EL (cell line): Measurements from ENCODE around the gene IRX1.

Experiments
- DNase-seq: peaks from one replicate; pipeline ENCODE4 v3.0.0-alpha.2; 2016

IRX1 gene

DNA sequence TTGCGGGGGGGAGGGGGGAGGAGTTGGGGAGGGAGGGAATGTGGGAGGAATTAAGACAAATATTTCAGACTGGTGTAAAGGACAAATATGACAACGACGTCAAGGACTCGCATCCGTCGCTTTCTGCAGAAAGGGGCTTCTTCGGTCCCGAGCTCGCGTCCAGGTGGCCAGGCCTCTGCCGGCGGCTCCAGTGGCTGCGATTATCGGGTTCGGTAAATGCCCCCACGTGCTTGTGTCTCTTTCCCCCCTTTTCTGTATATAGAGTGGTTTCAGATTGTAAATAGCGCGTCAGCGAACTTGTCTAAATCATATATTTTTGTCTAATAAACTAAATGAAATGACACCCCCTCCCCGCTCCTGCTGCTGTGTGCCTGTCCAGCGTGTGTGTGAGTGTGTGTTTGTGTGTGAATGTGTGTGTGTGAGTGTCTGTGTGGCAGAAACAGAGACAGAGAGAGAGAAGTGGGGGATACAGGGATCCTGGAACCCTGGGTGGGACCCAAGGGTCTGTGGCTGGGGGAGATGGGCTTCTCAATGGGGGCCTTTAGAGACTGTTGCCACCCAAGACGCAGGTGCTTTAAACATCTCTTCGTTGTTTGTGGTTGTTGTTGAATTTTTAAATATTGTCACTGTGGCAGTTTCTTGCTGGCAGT is 5.6 kb downstream of the IRX1 start:
- no peak for DNase-seq

DNA sequence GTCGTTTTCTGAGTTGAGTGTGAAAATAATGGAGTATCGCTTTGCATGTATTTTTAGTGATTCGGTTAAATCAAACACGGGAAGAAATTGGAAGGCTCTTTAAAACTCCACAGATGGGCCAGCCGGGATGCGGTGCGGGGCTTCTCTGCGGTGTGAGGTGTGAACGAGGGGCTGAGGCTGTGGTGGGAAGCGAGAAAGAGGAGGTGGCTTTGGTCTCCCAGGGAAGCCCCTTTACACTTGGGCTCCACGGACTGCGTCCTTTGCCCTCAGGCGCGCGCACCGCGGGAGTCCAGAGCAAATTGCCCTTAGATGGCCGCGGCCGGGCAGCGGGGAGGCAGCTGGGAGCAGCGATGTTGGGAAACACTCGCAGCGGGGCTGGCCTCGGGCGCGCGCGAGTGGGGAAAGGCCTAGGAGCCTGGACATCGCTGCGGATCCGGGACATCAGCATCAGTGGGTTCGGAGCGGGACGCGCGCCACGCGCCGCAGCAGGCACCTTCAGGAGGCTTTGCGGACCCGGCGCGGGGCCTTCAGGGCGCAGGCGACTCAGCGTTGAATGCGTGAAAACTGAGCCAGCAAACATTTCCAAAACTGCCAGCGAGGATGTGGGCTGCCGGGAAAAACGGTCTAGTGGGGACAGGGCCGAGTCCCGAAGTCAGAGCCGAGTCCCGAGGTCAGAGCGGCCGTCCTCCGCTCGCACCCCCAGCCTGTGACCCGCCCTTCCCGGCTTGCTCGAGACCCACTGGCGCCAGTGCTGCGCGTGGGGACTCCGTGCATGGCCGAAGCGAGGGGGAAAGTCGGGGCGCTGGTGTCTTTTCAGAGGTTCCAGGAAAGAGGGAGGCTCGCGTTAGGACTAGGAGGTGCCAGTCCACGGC is 6.5 kb downstream of the IRX1 start:
- DNase-seq: no peak

DNA sequence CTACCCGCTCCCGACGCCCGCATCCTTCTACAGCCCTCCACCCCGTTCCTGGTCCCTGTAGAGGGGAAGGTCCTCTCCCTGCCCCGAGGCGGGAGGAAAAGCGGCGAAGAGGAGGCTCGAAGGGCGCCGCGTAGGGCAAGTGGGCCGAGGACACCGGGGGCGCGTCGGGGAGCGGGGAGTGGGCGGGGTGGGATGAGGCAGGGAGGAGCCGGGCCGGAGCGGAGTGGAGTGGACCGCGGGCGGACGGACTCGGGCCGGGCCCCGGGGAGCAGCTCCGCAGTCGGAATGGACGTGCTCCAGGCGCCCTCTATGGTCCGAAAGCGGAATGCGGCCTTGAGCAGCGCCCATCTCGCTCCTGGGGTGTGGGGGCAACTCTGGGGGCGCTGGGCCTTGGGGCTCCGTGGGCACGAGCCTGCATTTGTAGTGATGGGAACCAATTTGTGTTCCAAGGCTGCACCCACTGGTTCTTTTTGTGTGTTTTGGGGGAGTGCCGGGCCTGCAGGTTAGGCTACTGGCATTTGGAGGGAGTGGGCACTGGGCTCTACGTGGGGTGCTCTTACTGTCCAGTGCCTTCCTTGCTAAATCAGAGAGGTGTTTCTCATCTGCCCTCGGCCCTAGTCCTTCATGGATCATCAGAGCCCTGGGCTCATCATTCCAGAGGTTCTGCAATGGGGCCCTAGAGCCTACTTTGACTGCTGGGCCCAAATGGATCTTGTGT is 7.3 kb downstream of the IRX1 start:
- DNase-seq: no peak

DNA sequence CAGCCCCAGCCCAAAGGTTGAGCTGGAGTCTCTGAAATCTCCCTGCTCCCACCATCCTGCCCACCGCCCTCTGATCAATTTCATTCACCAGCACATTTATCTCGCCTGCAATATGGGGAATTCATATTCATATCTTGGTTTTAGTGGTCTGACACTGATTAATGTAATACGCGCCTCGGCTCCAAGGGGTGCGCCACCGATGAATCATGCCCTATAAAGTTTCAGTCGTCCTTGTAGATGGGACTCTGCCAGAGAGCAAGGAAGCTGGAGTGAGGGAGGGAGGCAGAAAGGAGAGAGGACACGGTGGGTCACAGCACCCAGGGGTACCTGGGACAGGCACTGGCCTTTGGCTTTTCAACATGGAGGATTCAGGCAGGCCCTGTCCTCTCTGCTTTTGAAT is 8.9 kb downstream of the IRX1 start:
- DNase-seq: no peak

DNA sequence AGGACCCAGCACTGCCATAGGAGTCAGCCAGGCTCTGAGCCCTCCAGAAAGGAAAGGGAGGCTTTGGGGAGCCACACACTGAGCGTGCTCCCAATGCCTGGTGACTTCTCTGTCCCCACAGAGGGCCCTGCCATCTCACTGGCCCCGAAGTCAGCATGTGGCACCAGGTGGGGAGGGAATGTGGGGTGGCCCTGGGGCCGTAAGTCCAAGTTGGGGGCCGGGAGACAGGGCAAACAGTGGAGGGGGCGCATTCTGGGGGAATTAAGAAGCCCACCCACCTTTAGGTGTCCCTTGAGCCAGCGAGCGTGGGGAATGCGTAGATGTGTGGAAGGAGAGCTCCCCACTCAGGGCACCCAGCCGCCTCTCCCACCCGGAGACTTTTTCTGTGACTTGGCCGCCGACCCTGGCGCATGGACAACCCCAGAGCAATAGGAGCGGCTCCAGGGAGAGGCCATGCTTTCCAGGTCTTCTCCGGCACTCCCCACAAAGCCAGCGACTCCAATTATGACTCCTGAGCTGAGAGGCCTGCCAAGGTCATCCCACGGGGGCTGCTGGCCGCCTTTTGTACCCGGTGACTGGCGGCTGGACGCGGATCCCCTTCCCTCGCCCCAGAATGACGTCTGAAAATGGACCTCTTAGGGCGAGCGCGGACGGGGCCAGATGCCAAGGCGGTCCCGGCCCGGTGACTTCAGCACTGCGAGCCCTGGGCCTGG is 9.8 kb downstream of the IRX1 start:
- DNase-seq: no peak

DNA sequence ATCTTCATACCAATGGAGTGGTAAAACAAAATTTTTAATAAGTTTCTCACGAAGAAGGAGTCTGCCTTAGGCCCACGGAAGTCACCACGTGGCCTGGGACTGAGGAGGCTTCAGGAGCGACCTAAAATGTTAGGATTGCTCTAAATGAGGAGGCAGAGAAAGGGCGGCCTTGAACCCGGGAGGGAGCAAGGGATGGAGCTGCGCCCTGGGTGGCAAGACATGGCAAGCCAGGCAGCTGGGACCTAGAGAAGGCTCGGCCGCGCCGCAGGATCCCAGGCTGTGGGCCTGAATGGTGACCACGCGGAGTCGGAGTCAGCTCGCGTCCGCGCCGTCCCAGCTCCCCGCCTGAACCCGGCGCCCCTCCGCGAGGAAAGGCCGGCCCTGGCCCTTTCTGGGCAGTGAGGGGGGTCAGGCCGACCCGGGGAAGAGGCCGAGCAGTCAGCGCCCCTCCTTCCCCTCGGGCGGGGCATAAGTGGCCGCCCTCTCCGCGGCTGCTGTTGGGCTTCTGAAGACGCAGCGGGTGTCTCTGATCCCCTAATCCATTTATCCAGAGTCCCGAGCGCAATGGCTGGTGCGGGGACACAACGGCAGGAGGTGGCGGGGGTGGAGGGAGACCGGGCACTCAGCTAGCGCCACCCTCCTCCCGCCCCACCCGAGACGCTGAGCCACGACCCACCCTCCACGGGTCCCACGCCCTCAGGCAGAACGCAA is 10.6 kb downstream of the IRX1 start:
- DNase-seq: no peak

DNA sequence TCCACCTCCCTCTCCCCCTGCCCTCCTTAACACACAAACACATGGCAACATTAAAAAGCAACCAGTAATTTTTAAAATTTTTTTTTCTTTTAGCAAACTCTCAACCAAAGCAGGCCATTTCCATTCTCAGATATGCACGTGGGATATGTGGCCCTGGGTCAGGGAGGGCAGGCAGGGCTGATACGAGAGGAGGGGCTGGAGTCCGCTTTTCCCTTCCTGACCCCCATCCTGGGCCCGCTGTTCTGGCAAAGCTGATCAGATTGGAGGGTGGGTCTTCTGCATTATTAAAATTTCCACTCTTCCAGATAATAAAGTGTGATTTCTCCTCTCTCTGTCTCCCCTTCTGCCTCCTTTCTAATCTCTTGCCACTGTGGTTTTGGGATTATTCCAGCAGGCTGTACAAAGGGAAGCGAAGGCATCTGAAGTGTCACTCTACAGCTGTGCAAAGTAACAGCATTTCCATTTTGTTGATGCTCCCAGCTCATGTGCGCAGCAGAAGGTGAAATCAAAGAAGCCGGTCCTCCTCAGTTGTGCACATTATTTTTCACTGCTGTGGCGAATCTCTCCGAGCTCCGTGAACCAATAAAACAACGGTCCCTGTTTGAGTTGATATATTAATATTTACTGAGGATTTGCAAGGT is 12.0 kb downstream of the IRX1 start:
- no peak for DNase-seq

DNA sequence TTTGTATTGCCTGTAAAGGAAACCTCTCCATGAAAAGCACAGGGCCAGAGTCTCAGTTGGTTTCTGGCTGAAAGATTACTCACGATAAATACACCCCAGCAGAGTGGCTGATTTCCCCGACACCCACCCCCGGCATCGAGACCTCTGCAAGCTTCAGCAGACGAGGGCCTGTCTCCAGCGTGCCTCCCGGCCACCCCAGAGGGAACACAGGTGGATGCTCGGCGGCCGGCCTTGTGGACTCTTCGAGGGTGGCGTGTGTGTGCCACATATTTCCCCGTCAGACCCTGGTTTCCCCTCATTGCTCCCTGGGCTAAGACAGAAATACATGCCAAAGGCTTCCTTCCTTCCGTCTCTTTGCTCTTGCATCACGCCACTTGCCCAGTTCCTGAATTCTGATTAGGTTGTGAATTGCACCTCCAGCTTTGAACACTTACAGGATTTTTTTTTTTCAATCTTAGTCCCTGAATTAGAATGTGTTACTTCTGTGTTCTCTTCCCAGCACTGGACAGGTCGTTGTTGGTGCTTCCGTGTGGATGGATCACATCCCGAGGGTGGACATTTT is 13.6 kb downstream of the IRX1 start:
- DNase-seq: no peak

DNA sequence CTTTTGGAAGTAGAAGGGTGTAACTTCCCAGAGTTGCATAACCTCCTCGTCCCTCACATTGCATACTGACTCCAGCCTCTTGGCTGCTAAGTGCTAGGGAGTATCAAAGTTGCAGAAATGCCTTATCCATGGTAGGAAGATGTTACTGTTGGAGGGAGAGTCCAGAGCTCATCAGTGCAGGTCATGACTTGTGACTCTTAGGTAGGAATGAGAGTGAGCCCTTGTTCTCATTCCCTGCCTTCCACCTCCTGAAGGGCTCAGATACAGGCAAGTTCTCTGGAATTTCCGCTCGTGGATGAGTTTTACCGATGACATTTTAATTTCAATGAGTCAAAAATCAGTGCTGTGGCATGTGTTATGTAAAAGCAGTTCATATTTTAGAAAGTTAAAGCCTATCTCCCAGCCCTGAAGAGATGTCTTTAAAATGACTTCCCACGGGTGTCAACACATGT is 17.0 kb downstream of the IRX1 start:
- DNase-seq: no peak

DNA sequence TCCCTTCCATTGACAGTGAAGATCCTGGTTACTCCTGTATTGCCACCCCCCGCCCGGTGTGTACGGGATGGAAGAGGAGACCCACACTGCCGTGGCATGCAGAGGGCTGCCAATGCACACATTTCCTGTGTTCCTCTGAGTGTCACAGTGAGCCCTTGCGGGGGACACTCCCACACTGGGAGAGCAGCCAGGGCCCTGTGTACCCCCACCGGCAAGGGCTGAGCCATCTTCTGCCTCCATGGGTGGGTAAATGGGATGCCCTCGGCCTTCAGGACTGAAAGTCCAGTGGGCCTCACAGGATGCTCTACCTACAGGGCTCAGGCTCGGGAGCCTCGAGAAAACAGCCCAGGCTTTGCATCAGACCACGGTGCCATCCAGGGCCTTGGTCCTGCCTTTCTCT is 18.1 kb downstream of the IRX1 start:
- DNase-seq: no peak

DNA sequence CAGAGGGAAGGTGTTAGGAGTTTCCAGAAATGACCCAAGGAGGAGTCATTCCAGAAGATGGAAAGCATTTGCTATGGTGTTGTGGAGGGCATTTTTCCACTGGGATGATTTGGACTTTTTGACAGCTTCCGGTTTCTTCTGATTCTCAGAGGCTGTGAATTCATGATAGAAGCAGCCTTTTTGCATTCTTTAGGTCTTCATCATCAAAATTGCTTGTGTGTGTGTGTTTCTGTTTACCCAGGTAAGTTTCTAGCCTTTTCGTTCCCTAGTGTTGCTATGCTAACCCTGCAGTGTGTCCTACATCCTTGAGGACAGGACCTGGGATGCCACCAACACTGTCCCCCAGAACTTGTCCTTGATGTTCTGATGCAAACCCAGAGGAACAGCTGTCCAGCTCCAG is 19.6 kb downstream of the IRX1 start:
- DNase-seq: no peak

DNA sequence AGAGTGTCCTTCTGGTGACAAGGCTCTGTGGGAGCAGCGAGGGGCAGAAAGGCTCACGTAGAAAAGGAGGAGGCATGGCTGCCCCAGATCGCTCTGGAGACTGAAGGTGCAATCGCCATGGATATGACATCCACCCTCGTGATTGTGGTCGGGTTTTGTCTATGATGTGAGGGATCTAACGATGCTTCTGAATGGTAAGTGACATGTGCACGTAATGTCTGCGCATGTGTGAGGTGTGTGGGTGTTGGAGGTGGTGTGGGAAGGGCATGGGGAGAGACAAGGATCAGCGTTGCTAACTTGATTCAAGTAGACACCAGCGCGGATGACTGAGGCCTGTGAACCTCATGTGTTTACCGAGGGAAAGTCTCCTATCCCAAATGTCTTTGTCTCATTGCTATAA is 20.2 kb downstream of the IRX1 start:
- DNase-seq: no peak

DNA sequence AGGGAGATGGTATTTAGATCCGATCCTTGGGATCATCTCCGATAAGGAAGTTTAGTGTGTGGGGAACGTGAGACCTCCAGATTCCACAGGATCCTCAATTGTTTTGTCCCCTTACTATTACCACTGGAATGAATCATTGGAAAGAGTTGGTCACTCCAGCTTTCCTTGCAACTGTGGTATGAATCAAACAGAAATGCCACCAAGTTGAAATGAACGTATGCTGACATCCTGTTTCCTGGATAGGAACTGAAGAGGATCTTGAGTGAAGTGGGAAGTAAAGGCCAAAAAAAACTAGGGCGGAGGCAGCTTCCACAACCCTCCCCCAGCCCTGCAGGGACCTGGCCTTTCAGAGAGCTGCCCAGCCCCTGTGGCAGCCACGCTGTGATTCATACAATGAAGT is 23.9 kb downstream of the IRX1 start:
- no peak for DNase-seq

DNA sequence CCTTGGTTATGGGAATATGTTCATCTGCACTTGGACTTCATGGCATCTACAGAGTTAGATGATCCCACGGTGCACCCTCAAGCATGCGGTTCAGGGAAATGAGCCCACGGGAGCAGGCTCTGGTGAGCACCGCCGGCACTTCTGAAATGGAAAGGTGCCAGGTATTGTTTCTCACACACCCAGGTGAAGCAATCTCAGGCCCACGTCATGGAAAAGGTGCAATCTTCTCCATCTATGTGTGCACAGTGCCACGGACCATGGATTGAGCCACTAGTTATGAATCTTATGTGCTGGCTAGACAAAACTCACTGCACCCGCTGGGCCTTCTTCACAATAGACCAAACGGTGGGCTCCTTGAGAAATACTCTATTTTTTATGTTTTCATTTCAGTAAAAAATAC is 27.3 kb downstream of the IRX1 start:
- no peak for DNase-seq

DNA sequence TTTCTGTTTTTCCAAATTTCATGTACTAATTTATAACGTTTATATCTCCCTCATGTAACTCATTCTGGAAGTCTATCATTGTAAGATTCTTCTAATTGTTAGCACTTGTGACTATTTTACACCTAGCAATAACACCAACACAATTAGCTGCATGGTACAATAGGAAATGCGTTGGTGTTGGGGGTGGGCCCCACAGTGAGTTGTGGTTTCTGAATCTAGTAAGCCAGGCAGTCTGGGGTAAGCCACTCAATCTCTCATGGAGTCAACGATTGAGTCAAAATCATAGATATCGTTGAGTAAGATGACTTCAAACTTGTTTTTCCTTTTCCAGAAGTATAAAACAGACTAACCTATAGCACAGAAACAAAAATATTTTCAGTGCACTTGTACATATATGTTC is 30.0 kb downstream of the IRX1 start:
- DNase-seq: no peak

DNA sequence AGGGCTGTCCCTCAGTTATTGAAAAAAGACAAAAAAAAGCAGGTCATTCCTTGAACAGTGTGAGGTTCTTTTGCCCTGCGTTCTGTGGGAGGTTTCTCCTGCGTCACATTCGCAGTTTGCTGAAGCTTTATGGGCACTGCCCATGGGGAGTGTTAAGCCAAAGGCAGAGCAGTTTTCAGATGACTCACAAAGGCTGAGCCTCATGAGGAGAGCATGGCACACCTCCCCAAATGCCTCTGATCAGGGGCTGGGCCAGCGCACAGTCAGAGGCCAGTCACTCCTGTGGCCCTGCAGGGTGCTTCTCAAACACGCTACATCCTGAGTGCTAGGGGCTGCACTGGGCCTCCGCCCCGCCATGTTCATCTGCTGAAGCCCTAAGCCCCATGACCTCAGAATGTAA is 38.4 kb downstream of the IRX1 start:
- no peak for DNase-seq

DNA sequence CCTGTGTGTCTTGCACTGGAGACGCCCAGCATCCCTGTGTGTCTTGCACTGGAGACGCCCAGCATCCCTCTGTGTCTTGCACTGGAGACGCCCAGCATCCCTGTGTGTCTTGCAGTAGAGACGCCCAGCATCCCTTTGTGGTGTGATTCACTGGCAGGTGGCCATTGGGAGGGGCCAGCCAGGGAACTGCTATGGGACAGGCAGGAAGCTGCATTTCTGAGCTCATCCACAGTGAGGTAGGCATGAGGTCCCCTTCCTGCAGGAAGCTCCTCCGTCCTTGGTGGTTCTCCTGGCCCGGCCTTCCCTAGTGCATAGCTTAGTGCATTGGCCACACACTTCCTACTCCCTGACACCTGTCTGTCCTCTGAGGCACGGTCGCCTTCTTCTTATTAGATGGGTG is 43.5 kb downstream of the IRX1 start:
- DNase-seq: no peak

DNA sequence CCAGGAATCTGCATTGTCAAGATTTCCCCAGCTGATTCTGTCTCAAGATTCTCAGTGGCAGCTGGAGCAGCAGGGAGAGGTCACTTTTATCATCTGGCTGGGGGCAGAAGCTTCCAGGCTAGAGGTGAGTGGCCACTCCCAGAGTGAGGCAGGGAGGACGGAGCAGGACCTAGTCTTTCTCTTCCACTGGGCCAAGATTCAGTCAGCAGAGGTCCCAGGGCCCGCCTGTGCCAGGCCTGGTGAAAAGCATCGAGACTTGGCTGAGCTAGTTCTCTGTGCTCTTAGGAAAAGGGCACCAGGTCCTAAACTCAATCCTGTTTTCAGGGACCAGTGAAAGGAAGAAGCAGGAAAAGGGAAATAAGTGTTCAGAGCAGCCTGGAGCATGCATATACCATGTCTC is 46.6 kb downstream of the IRX1 start:
- no peak for DNase-seq

DNA sequence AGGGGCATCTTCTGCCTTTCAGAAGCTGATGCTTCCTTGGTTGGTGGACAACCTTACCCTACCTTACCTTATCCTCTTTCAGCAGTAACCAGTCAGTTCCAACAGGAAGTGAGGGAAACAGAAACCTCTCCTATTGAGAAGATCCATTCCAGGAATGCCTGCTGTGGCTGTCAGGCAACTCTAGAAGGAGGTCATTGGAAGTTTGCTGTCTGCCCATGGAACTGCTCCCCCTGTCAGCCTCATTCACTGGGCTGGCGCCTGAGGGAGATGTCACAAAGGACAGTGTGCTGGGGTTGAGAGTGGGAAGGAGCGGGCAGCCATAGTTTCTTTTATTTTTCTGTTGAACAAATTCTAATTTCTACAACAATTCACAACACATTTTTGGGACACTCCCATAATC is 54.7 kb downstream of the IRX1 start:
- no peak for DNase-seq

DNA sequence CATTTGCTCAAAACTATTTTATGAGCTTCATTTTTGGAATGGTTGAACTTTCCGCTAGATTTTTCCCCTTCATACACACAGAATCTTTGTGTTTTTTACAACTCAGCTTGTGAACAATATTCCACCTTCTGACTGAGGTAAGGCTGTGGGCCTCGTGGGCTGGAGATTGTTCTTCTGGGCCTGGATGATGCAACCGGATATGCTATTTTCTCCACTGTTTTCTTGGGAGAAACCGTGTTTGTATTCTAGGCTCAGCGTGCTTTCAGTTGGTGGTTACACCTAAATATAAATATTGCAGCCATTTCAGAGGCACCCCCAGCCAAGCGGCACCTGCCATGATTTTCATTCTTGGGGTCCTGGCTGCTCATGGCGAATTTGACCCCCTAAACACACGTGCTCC is 55.2 kb downstream of the IRX1 start:
- DNase-seq: no peak
